Neutrophil (primary cell): ENCODE measurements around the gene HTR1D.
"Not testable (repeated sequence)": the region's sequence is repeated elsewhere in the genome, so short reads cannot be mapped to it uniquely, and the experiment has no call there.

Source experiments
- H3K27ac ChIP-seq: fragments of 200-600 bp; sonication (generic); 2 replicates; pipeline ENCODE4 v1.5.1; 2016; ENCODE audit warnings: mild to moderate bottlenecking, moderate library complexity
- H3K27me3 ChIP-seq: fragments of 200-600 bp; sonication (generic); 2 replicates; pipeline ENCODE4 v1.6.0; 2016; ENCODE audit warnings: mild to moderate bottlenecking
- H3K36me3 ChIP-seq: fragments of 200-600 bp; sonication (generic); 2 replicates; pipeline ENCODE4 v1.5.1; 2017
- H3K4me1 ChIP-seq, 2 experiments: fragments of 200-600 bp in 1 of 2; sonication (generic) in 1 of 2; 1 replicate in 1 of 2; 2 replicates in 1 of 2; pipeline versions ENCODE4 v1.5.1 to v1.6.1; 2013 to 2016; ENCODE audit warnings: low read depth in 1 of 2, low read length in 1 of 2, mild to moderate bottlenecking in 1 of 2, moderate library complexity in 1 of 2; ENCODE audit not compliant: control insufficient read depth in 1 of 2, insufficient read depth in 1 of 2
- H3K4me3 ChIP-seq, 2 experiments: fragments of 200-600 bp in 1 of 2; sonication (generic) in 1 of 2; 1 replicate in 1 of 2; 2 replicates in 1 of 2; pipeline ENCODE4 v1.5.1; 2013 to 2016; ENCODE audit warnings: low read depth in 1 of 2, low read length in 1 of 2, mild to moderate bottlenecking in 1 of 2, moderate library complexity in 1 of 2
- H3K9me3 ChIP-seq: fragments of 200-600 bp; sonication (generic); 2 replicates; pipeline ENCODE4 v1.5.1; 2016
- TF ChIP-seq, protein P1 (sequence below): fragments of 200-600 bp; sonication (generic); IDR thresholded peaks from 2 replicates; pipeline ENCODE4 v1.5.1; 2016; ENCODE audit warnings: antibody characterized with exemption

Gene HTR1D

DNA sequence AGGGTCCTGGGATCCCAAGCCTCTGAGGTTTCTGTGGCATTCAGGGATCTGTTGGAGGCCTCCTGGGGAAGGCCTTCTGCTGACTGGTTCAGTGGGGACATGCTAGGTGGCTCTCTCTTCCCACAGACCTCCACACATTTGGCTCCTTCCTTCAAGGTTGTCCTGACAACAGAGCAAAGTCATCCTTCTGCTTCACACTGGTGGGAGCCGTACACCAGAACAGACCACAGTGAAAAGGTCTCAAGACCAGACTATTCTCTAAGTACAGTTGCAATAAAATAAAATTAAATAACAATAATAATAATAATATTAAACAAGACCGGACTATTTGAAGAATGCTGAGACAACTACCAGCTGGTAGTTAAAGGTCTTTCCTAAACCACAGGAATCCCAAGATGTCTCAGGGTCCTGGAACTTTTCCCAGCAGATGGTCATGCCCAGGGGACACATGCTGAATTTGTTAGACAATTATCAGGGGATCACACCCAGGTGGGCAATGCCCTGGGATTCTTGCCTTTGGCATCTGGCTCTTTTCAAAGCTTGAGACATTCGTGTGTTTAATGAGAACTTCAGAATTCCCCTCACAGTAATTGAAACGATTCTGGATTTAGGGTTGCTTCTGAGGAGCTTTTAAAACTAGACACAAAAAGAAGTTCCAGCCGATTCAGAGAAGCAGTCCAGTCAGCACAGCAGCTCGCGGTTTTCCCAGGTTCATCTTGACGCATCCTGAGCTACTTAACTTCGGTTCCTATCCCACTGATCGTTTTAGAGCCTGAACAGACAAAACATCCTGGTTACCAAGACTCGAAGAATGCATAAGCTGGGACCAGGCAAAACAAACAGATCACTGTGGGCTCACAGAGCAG is 22.9 kb downstream of the HTR1D start:
- H3K36me3 ChIP-seq: no peaks in the 10 kb centered on the region
- H3K9me3 ChIP-seq: no peaks in the 10 kb centered on the region
- TF ChIP-seq, protein P1, sequence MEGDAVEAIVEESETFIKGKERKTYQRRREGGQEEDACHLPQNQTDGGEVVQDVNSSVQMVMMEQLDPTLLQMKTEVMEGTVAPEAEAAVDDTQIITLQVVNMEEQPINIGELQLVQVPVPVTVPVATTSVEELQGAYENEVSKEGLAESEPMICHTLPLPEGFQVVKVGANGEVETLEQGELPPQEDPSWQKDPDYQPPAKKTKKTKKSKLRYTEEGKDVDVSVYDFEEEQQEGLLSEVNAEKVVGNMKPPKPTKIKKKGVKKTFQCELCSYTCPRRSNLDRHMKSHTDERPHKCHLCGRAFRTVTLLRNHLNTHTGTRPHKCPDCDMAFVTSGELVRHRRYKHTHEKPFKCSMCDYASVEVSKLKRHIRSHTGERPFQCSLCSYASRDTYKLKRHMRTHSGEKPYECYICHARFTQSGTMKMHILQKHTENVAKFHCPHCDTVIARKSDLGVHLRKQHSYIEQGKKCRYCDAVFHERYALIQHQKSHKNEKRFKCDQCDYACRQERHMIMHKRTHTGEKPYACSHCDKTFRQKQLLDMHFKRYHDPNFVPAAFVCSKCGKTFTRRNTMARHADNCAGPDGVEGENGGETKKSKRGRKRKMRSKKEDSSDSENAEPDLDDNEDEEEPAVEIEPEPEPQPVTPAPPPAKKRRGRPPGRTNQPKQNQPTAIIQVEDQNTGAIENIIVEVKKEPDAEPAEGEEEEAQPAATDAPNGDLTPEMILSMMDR: no peak
- peaks cover 6% of the 10 kb centered on the region for H3K27me3 ChIP-seq
- no peak overlapping the region for H3K27ac ChIP-seq
- no peak overlapping the region for H3K4me3 ChIP-seq
- no peaks in the 10 kb centered on the region for H3K4me1 ChIP-seq

DNA sequence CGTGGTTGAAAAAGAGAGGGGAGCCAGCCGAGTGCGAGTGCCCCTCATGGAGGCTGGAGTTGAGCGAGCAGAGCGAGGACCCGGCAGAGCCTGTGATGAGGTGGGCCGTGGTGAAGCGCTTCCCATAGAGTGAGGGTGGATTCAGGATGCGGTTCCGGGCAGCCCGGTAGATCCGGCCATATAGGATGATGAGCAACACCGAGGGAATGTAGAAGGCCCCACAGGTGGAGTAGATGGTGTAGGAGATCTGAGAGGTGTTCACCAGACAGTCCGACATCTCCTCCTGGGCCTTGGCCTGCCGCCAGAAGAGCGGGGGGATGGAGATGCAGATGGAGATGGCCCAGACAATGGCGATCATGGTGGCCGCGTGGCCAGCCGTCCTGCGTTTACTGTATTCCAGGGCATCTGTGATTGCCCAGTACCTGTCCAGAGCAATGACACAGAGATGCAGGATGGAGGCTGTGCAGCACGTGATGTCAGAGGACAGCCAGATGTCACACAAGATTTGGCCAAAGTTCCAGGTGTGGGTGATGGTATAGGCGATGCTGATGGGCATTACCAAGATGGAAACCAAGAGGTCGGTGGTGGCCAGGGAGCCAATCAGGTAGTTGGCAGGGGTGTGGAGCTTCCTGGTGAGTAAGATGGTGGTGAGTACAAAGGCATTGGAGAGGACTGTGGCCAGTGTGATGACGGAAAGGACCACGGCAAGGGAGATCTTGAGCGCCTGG is 23.7 kb downstream of the HTR1D start:
- no peaks in the 10 kb centered on the region for H3K36me3 ChIP-seq
- no peak overlapping the region for H3K27ac ChIP-seq
- no peaks in the 10 kb centered on the region for H3K4me1 ChIP-seq
- TF ChIP-seq, protein P1: no peak
- peaks cover 6% of the 10 kb centered on the region for H3K27me3 ChIP-seq
- no peaks in the 10 kb centered on the region for H3K9me3 ChIP-seq
- H3K4me3 ChIP-seq: no peak overlapping the region

DNA sequence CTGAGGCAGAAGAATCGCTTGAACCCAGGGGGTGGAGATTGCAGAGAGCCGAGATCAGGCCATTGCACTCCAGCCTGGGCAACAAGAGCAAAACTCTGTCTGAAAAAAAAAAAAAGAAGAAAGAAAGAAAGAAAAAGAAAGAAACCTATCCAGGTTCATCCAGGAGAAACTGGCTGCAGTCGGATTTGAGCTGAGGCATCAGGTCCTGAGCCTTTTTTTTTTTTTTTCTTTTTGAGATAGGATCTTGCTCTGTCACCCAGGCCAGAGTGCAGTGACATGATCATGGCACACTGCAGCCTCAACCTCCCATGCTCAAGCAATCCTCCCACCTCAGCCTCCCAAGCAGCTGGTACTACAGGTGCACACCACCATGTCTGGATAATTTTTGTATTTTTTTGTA is 26.1 kb downstream of the HTR1D start:
- Histone ChIP-seq H3K27me3 (no peaks in the 10 kb centered on the region), H3K36me3 (no peaks in the 10 kb centered on the region), H3K27ac (no peak overlapping the region), H3K4me1 (no peaks in the 10 kb centered on the region), H3K9me3 (no peaks in the 10 kb centered on the region), H3K4me3 (no peak overlapping the region)
- TF ChIP-seq, protein P1: no peak

DNA sequence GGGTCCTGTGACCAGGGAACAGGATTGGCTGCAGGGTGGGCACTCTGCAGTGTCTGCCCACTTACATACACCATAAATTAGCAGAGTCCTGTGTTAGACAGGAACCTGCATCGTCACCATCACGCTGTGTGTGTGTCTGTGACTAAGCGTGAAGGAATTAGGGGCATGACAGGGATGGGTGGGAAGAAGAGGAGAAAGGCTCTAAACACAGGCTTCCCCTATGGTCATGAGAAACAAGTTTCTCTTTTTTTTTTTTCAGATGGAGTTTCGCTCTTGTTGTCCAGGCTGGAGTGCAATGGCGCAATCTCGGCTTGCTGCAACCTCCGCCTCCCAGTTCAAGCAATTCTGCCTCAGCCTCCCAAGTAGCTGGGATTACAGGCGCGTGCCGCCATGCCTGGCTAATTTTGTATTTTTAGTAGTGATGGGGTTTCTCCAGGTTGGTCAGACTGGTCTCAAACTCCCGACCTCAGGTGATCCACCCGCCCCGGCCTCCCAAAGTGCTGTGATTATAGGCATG is 28.3 kb downstream of the HTR1D start:
- H3K4me1 ChIP-seq, H3K9me3 ChIP-seq, H3K36me3 ChIP-seq, H3K27me3 ChIP-seq, H3K27ac ChIP-seq, H3K4me3 ChIP-seq: not testable (repeated sequence)

DNA sequence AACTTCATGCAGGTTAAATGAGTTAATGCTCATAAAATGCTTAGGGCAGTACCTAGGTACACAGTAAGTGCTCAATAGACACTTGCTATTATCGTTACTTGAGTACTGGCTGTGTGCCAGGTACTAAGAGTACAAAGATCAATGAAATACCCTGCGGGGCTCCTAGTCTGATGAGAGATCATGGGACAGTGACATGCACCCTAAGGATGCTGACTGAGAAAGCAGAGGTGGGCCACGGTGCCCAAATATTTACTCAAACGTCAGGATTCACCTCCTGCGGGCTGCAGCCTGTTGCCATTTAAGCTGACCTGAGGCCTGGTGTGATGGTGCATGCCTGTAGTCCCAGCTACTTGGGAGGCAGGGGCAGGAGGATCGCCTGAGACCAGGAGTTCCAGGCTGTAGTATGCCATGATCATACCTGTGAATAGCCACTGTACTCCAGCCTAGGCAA is 28.8 kb downstream of the HTR1D start:
- Histone ChIP-seq H3K4me3 (no peak overlapping the region), H3K9me3 (no peaks in the 10 kb centered on the region), H3K36me3 (no peaks in the 10 kb centered on the region), H3K4me1 (no peaks in the 10 kb centered on the region), H3K27me3 (peaks cover 10% of the 10 kb centered on the region), H3K27ac (no peak overlapping the region)
- TF ChIP-seq, protein P1: no peak

DNA sequence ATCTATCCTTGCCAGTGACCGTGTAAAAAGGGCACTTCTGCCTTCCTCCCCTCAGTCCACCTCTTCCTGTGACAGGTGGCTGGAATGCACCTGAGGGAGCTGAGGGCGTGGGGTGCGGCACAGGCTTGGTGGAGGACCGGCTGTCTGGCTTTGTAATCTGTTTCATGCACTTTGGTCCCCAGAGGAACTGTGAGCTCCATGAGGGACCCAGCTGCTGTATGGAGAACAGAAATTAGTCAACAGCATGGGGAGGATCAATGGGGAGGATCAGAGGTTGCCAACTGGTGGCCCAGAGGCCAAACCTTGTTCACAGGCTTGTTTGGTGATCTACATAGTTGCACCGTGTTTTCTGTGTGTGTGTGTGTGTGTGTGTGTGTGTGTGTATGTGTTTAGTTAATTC is 29.7 kb downstream of the HTR1D start:
- H3K27ac ChIP-seq: no peak overlapping the region
- peaks cover 15% of the 10 kb centered on the region for H3K27me3 ChIP-seq
- no peaks in the 10 kb centered on the region for H3K36me3 ChIP-seq
- no peaks in the 10 kb centered on the region for H3K4me1 ChIP-seq
- H3K4me3 ChIP-seq: no peak overlapping the region
- no peaks in the 10 kb centered on the region for H3K9me3 ChIP-seq
- TF ChIP-seq, protein P1: no peak
